ENCODE data around the gene SETDB1.
"Not testable (repeated sequence)": the region's sequence is repeated elsewhere in the genome, so short reads cannot be mapped to it uniquely, and the experiment has no call there.

SETDB1 gene

GRCh38 chr1:150926097-150926741, at the start of gene SETDB1:
SETDB1 (plus strand) TSS chr1:150926363; CDS start chr1:150927715, 1,352 bp downstream.
- DNase-seq, result peak; percentile 95

DNA sequence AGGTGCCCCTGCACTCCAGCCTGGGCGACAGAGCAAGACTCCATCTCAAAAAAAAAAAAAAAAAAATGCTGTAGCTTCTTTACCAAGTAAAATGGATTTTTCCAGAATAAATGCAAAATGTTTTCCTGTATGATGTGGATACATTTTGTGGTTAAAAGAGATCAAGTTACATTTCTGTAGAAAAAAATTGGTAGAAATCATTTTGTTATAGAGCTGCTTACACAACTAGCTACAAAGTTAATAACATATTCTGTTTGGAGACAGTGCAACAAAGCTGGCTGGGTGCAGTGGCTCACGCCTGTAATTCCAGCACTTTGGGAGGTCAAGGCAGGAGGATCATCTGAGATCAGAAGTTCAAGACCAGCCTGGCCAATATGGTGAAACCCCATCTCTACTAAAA, 47.2 kb upstream of the SETDB1 start:
- not testable (repeated sequence) for DNase-seq

DNA sequence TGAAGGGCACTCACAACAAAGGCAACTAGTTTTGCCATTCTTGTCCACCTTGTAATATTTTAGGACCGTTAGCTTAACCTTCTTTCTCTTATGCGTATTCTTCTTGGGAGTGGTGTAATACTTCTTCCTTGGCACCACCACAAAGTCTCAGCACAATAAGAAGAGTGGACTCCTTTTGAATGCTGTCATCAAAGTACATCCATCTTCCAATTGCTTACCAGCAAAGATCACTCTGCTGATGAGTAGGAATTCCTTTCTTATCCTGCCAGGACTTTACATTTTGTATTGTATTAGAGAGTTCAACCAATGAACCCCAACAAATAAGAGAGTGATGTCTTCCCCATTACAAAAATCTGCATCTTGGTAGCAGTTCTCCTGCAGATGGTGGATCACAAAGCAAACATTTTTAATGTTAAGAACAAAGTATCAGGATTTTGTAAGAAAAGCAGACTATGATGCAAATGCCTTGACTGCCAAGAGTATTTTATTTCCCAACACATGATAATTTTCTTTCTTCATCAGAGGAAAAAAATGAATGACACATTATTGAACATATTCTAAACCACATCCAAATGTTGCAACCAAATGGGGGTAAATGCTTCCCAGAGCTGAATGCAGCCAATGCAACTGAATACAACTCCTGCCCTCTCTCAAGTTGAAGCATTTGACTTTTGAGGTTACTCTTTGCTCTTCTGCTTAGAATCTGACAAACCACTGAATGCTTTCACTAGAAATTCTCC, 44.7 kb upstream of the SETDB1 start:
- no peak for DNase-seq

DNA sequence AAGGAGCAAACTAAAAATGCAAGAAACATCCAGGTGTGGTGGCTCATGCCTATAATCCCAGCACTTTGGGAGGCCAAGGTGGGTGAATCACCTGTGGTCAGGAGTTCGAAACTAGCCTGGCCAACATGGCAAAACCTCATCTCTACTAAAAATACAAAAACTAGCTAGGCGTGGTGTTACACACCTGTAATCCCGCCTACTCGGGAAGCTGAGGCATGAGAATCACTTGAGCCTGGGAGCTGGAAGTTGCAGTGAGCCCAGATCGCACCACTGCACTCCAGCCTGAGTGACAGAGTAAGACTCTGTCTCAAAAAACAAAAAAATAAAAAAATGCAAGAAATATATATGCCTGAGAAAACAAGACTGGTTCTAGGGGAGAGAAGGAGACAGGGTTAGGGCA, 43.0 kb upstream of the SETDB1 start:
- DNase-seq, result not testable (repeated sequence)

GRCh38 chr1:150887018-150887417, 39.1 kb upstream of the SETDB1 start, which contains the start of gene CTXND2:
CTXND2 (plus strand) TSS chr1:150887136; CDS start chr1:150912315, 25,179 bp downstream.
- no peak for DNase-seq

DNA sequence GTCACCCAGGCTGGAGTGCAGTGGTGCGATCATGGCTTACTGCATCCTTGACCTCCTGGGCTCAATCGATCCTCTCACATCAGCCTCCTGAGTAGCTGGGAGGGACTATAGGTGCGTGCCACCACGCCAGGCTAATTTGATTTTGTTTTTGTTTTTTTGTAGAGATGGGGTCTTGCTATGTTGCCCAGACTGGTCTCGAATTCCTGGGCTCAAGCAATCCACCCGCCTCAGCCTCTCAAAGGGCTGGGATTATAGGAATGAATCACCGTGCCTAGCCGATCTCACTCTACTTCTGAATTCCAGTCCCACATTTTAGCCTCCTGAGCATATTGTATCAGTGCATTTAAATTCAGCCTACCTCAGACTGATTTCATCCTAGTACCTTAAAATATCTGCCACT, 37.4 kb upstream of the SETDB1 start:
- no peak for DNase-seq

GRCh38 chr1:150890033-150890416, 36.1 kb upstream of the SETDB1 start:
- no peak for DNase-seq

DNA sequence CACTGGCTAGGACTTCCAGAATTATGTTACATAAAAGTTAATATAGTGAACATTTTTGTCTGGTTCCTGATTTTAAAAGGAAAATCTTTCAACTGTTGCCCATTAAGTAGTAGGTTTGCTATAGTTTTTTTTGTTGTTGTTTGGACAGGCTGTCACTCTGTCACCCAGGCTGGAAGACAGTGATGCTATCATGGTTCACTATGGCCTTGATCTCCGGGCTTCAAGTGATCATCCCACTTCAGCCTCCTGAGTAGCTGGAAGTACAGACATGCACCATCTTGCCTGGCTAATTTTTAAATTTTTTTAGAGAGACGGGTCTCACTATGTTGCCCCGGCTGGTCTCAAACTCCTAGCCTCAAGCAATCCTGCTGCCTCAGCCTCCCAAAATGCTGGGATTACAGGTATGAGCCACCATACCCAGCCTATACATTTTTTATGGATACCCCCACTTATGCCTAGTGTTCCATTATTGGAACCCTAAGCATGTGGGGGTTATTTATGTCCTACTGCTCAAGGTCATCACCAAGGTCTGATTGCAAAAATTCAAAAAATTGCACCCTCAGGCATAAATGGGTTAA, 32.7 kb upstream of the SETDB1 start:
- no peak for DNase-seq

GRCh38 chr1:150895618-150896017, 30.5 kb upstream of the SETDB1 start:
- DNase-seq, result no peak

DNA sequence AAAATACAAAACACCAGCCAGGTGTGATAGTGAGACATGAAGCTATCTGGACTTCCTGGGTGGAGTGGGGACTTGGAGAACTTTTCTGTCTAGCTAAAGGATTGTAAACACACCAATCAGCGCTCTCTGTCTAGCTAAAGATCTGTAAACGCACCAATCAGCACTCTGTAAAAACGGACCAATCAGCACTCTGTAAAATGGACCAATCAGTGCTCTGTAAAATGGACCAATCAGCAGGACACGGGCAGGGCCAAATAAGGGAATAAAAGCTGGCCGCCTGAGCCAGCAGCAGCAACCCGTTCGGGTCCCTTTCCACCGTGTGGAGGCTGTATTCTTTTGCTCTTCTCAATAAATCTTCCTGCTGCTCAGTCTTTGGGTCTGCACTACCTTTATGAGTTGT, 26.4 kb upstream of the SETDB1 start:
- DNase-seq, result not testable (repeated sequence)

DNA sequence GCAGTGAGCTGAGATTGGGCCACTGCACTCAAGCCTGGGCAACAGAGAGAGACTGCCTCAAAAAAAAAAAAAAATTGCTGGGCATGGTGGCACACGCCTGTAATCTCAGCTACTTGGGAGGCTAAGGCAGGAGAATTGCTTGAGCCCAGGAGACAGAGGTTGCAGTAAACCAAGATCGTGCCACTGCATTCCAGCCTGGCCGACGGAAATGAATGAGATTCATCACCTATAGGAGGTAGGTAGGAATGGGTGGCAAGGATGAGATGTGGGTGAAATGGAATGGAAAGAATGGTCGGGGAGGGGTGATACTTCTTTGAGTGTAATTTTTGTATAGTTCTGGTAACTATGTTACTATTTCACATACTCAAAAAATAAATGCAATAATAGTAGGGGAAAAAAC, 23.8 kb upstream of the SETDB1 start:
- DNase-seq, result no peak

- DNase-seq, result no peak
Observed at GRCh38 chr1:150902751-150903150, 23.4 kb upstream of the SETDB1 start.

GRCh38 chr1:150905301-150905700, 20.9 kb upstream of the SETDB1 start:
- no peak for DNase-seq

DNA sequence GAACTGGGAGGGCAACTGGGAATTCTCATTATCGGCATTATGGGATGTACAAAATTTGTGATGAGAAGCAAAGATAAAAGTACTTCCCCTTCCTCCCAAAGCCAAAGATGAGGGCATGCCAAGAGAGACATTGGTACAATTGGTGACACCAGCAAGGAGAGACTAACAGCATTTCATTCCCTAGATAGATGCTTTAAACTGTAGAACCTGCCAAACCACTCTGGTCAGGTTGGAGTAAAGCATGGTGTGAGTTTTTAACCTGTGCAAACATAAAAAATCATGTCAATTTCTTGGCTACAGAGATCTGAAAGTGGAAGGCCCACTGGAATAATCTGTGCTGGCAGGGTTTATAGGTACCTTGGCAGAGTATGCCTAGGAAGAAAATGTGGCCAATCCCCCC, 19.8 kb upstream of the SETDB1 start:
- DNase-seq, result no peak

DNA sequence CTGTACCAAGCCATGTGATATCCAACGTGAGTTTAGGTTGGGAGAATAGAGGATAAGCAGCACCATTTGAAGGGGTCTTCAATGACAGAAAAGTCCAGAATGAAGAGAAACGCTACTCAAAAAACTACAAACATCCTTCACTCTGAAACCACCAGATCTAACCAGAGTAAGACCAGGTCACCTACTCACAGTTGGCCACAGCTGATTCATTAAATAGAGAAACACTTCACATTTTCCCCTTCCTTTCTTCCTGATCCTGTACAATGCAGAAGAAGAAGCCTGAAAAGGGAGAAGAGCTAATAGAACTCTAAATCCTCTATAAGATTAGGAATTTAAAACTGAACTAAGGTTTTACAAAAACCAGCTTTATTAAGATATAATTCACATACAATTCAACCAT, 19.4 kb upstream of the SETDB1 start:
- DNase-seq, result no peak

DNA sequence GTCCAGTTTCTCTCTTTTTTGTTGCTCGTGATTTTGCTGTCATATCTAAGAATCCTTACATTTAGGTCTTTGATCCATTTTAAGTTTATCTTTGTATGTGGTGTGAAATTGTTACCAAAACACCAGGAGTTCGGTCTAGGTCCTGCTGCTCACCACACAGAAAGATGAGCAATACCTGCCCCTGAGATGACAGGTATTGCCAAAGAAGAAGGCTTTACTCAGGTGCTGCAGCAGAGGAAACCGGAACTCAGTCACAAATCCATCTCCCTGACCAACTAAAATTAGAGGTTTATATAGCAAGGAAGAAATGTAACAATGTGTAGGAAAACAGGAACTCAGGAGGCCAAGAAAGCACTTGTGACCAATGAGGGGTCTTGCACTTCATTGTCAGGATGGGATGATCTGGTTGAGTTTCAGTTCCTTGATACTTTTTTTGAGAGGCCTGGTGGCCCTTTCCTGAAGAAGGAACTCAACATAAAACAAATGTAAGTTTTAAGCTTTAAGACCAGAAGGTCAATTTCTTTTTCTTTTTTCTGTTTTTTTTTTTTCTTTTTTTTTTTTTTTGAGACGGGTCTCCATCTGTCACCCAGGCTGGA, 16.5 kb upstream of the SETDB1 start:
- no peak for DNase-seq

GRCh38 chr1:150912623-150913022, 13.5 kb upstream of the SETDB1 start:
- no peak for DNase-seq

DNA sequence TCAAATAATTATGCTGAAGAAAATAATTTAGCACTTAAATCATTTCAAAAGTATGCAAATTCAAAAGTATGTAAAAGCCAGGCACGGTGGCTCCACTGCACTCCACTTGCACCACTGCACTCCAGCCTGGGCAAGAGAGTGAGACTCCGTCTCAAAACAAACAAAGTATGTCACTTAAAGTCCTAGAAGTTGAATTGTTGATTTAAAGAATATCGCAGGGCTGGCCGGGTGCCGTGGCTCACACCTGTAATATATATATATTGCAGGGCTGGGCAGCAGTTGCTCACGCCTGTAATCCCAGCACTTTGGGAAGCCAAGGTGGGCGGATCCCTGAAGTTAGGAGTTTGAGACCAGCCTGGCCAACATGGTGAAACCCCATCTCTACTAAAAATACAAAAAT, 8.8 kb upstream of the SETDB1 start:
- no peak for DNase-seq

DNA sequence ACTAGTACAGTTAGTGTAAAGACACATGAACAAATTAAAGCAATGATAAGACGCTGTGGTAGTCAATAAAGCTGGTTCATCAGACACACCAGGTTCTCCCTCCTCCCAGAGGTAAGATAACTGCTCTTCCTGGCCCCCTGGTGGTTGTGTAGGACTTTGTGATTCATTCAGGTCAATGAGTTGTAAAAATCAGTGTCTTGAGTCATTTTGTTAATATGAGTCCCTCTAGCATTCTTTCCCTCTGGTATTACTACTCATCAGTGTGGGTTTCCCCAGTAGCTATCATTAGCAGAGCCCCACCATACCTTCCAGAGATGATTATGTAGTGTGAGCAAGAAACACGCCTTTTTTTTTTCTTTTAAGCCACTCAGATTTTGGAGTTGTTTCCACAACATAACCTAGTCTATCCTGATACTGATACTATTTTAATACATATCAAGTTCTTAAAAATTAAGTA, 3.6 kb upstream of the SETDB1 start:
- peak; percentile 64 for DNase-seq

- no peak for DNase-seq
Observed at GRCh38 chr1:150925080-150925479, 1.1 kb upstream of the SETDB1 start.

DNA sequence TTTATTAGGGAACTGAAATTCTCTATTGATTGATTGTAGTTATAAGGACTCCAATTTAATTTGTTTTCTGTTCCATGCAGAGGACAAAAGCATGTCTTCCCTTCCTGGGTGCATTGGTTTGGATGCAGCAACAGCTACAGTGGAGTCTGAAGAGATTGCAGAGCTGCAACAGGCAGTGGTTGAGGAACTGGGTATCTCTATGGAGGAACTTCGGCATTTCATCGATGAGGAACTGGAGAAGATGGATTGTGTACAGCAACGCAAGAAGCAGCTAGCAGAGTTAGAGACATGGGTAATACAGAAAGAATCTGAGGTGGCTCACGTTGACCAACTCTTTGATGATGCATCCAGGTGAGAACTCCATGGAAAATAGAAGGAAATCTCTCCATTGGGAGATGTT, 1.5 kb downstream of the SETDB1 start:
- DNase-seq, result no peak

DNA sequence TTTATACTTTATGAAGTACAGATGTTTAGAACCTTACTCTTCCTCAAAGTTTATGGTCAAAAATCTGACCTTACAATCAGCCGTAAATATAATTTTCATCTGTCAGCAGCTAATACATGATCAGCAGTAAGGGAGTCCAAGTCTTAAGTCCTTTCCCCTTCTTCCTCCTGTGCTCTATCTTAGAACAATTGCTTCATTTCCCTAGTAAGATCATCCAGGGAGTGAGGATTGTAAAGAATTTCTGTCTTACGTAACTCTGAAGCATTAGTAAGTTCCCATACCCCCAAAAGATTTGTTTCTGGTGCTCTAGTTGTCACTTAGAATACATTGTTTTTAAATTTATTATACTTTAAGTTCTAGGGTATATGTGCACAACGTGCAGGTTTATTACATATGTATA, 2.1 kb downstream of the SETDB1 start:
- no peak for DNase-seq

DNA sequence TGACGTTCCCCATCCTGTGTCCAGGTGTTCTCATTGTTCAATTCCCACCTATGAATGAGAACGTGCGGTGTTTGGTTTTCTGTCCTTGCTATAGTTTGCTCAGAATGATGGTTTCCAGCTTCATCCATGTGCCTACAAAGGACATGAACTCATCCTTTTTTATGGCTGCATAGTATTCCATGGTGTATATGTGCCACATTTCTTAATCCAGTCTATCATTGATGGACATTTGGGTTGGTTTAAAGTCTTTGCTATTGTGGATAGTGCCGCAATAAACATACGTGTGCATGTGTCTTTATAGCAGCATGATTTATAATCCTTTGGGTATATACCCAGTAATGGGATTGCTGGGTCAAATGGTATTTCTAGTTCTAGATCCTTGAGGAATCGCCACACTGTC, 2.6 kb downstream of the SETDB1 start:
- not testable (repeated sequence) for DNase-seq

- no peak for DNase-seq
Observed at GRCh38 chr1:150931773-150932172, 5.6 kb downstream of the SETDB1 start.
